ENCODE data around the gene MOCS2. TPM values are rescaled to one million over a fixed set of nuclear protein-coding genes. Genes with fewer than 3 reads are reported as not detected.

Gene MOCS2
- total and polyA plus RNA-seq, 2 of the 8 experiments (the other 6 are each of a cell fraction or from before 2014, with no cell fraction given) = 6.7 to 16.1 TPM

GRCh38 chr5:53120165-53120564 lies 10.6 kb upstream of the MOCS2 start:
- no peaks in the 10 kb centered on the region for H3K36me3 ChIP-seq (ENCODE audit: control insufficient read depth in 2 of 4, insufficient read depth in 4 of 4, low read length in 3 of 4)
- H3K23me2 ChIP-seq (ENCODE audit: low read depth, low read length) = no peaks in the 10 kb centered on the region
- H2BK5ac ChIP-seq (ENCODE audit: low read depth, low read length) = no peak overlapping the region
- no peak overlapping the region for H2AK5ac ChIP-seq (ENCODE audit: low read depth, low read length)
- H3K4me3 ChIP-seq (ENCODE audit: extremely low read depth in 1 of 4, insufficient read depth in 2 of 4, low read depth in 3 of 4, low read length in 4 of 4) = no peak overlapping the region
- H3K18ac ChIP-seq (ENCODE audit: extremely low read depth, low read length) = no peak overlapping the region
- no peak overlapping the region for H4K91ac ChIP-seq (replicated peaks; ENCODE audit: insufficient read length, low read length)
- H3K14ac ChIP-seq (ENCODE audit: insufficient read length) = no peak overlapping the region
- no peaks in the 10 kb centered on the region for H3K79me2 ChIP-seq (ENCODE audit: control insufficient read depth in 1 of 2, insufficient read depth in 2 of 2, low read length in 2 of 2)
- H3K56ac ChIP-seq (replicated peaks; ENCODE audit: insufficient read length, low read depth, low read length) = no peak overlapping the region
- no peak overlapping the region for H3K9ac ChIP-seq (replicated peaks in 1 of 4; ENCODE audit: extremely low read depth in 1 of 4, low read depth in 3 of 4, low read length in 3 of 4)
- WGBS, 2 experiments (ENCODE audit: extremely low coverage in 1 of 2, insufficient coverage in 1 of 2, insufficient read length in 1 of 2, insufficient replicate concordance in 2 of 2, low coverage in 1 of 2, low lambda C conversion rate in 2 of 2, missing lambda C conversion rate in 1 of 2) = 100% methylated on average over 1 of the region's 1 CpG; no CpG with 5 or more reads in 1 of the 2 experiments
- no peak overlapping the region for H3K27ac ChIP-seq (ENCODE audit: low read depth, low read length)
- H2BK12ac ChIP-seq (ENCODE audit: low read depth, low read length) = no peak overlapping the region
- no peak overlapping the region for H3K4me2 ChIP-seq (ENCODE audit: insufficient read depth in 1 of 2, low read depth in 2 of 2, low read length in 2 of 2)
- no peak overlapping the region for H2BK15ac ChIP-seq (ENCODE audit: low read length)
- ChIA-PET CTCF (ENCODE audit: partially characterized antibody) (interaction anchor here (1.1 kb wide), 1 partner anchor 28 kb away, joined by 3 read pairs; no protein-coding TSS in a partner anchor), POLR2A (ENCODE audit: partially characterized antibody) (no interaction called here)
- DNase-seq (ENCODE audit: low read depth in 1 of 2, low spot score in 2 of 2) (no peak), FAIRE-seq (no peak)
- H3K9me3 ChIP-seq (ENCODE audit: insufficient read depth in 2 of 2, low read depth in 1 of 2, low read length in 1 of 2) = no peaks in the 10 kb centered on the region
- no peak overlapping the region for H3K4ac ChIP-seq (replicated peaks; ENCODE audit: insufficient read length, low read depth, low read length)
- no peaks in the 10 kb centered on the region for H3K4me1 ChIP-seq (replicated peaks in 1 of 4; ENCODE audit: control insufficient read depth in 3 of 4, insufficient read depth in 4 of 4, low read length in 3 of 4)
- no peaks in the 10 kb centered on the region for H4K20me1 ChIP-seq (replicated peaks in 1 of 2; ENCODE audit: control insufficient read depth in 1 of 2, insufficient read depth in 2 of 2, low read length in 2 of 2)
- no peak overlapping the region for H4K5ac ChIP-seq (ENCODE audit: insufficient read length, low read depth, low read length)
- H3K79me1 ChIP-seq (ENCODE audit: low read depth, low read length) = no peaks in the 10 kb centered on the region
- H3K27me3 ChIP-seq (replicated peaks in 1 of 4; ENCODE audit: control insufficient read depth in 3 of 4, extremely low read depth in 1 of 4, insufficient read depth in 3 of 4, low read length in 3 of 4) = no peaks in the 10 kb centered on the region
- no peak overlapping the region for H2BK120ac ChIP-seq (replicated peaks; ENCODE audit: low read depth, low read length)
- no peak overlapping the region for H2AFZ ChIP-seq (ENCODE audit: low read length)
- no peak overlapping the region for H3K23ac ChIP-seq (ENCODE audit: insufficient read length)
- no peak overlapping the region for H4K8ac ChIP-seq (ENCODE audit: extremely low read depth, insufficient read depth, low read length)
- H2BK20ac ChIP-seq (ENCODE audit: low read length) = no peak overlapping the region
- TF ChIP-seq SUZ12 (IDR thresholded peaks at IDR 0.05; ENCODE audit: low read length) (no peak), CHD1 (IDR thresholded peaks at IDR 0.05; ENCODE audit: low read depth, low read length) (no peak), BCL11A (IDR thresholded peaks at IDR 0.05; ENCODE audit: low read depth in 2 of 2, low read length in 2 of 2) (no peak), YY1 (IDR thresholded peaks at IDR 0.05; ENCODE audit: low read depth, low read length) (no peak), CBX8 (IDR thresholded peaks at IDR 0.05; ENCODE audit: borderline replicate concordance, low read depth, low read length) (no peak), NRF1 (IDR thresholded peaks at IDR 0.05; ENCODE audit: low read depth, low read length) (no peak), ASH2L (IDR thresholded peaks at IDR 0.05; ENCODE audit: low read length) (no peak), SP4 (IDR thresholded peaks at IDR 0.05; ENCODE audit: low read length) (no peak), PHF8 (conservative IDR thresholded peaks at IDR 0.05; ENCODE audit: low read depth, low read length) (no peak), NANOG (IDR thresholded peaks at IDR 0.05; ENCODE audit: insufficient read depth, low read depth, low read length, poor library complexity, severe bottlenecking) (no peak), EZH2 (IDR thresholded peaks at IDR 0.05; ENCODE audit: low read depth, low read length, severe bottlenecking) (no peak), KDM4A (IDR thresholded peaks at IDR 0.05; ENCODE audit: low read depth, low read length, severe bottlenecking) (no peak), BRCA1 (IDR thresholded peaks at IDR 0.05; ENCODE audit: low read depth, low read length) (no peak), GTF2F1 (IDR thresholded peaks at IDR 0.05; ENCODE audit: borderline replicate concordance, low read depth, low read length) (no peak), RFX5 (IDR thresholded peaks at IDR 0.05; ENCODE audit: borderline replicate concordance, low read depth, low read length) (no peak)
